ENCODE results near the gene GADD45B. TPM values are rescaled to one million over a fixed set of nuclear protein-coding genes. Genes with fewer than 3 reads are reported as not detected.
"Not testable (repeated sequence)": the region's sequence is repeated elsewhere in the genome, so short reads cannot be mapped to it uniquely, and the experiment has no call there.

The GADD45B gene
- polyA plus RNA-seq, 3 donors = 67.4 to 505 (median 76.2) TPM

DNA sequence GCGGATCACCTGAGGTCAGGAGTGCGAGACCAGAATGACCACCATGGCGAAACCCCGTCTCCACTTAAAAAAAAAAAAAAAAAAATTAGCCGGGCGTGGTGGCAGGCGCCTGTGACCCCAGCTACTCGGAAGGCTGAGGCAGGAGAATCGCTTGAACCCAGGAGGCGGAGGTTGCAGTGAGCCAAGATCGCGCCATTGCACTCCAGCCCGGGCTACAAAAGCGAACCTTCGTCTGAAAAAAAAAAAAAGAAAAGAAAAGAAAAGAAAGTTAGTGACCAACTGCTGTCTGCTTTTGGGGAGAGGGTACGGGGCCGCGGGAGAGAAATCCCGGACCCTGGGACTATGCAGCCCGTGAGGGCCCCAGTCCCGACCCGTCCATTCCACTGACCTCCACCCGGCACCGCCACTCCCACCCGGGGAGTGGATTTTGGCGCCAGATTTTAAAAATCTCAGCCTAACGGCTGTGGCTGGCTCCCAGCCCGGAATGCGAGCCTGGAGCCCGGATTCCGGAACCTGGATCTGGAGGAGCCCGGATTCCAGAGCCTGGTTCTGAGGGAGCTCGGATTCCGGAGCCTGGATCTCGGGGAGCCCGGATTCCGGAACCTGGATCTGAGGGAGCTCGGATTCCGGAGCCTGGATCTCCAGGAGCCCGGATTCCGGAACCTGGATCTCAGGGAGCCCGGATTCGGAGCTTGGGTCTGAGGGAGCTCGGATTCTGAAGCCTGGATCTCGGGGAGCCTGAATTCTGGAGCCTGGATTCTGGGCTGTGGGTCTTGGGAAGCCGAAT lies 13.1 kb upstream of the GADD45B start:
- intact Hi-C loops (cut with micrococcal nuclease) = loop anchor here in 1 of 2 donors (10.0 kb wide), 1 partner anchor 282 kb away; the partner anchor contains the start of gene SLC39A3
- peaks cover 0 to 2% (median 0%) of the 10 kb centered on the region in 7 donors for H3K9me3 Mint-ChIP-seq
- Histone ChIP-seq H3K27ac (ENCODE audit: low read depth in 1 of 2, low read length in 2 of 2) (no peak overlapping the region), H4K20me1 (ENCODE audit: insufficient read depth, low read length) (no peaks in the 10 kb centered on the region), H3K4me1 (ENCODE audit: control insufficient read depth in 1 of 2, insufficient read depth in 2 of 2, low read length in 2 of 2) (peaks cover 19 to 23% of the 10 kb centered on the region in 2 donors), H3K4me3 (replicated peaks in 1 of 3; ENCODE audit: low read depth in 2 of 3, low read length in 3 of 3) (peak overlapping the region in 2 of 3 experiments; percentile 83 to 85), H2AFZ (ENCODE audit: insufficient read depth, low read depth, low read length, poor library complexity, severe bottlenecking) (peak overlapping the region; percentile 89), H3K9me3 (replicated peaks in 1 of 2; ENCODE audit: control insufficient read depth in 1 of 2, insufficient read depth in 1 of 2, low read length in 2 of 2) (no peaks in the 10 kb centered on the region), H3K27me3 (ENCODE audit: control insufficient read depth in 2 of 2, insufficient read depth in 2 of 2, low read length in 2 of 2) (no peaks in the 10 kb centered on the region), H3K9ac (ENCODE audit: insufficient read depth, low read length, poor library complexity, severe bottlenecking) (no peak overlapping the region), H3K4me2 (replicated peaks; ENCODE audit: extremely low read depth, low read length, poor library complexity, severe bottlenecking) (peak overlapping the region; percentile 83), H3K36me3 (replicated peaks in 1 of 2; ENCODE audit: control insufficient read depth in 1 of 2, insufficient read depth in 2 of 2, low read length in 2 of 2) (no peaks in the 10 kb centered on the region), H3K79me2 (ENCODE audit: insufficient read depth, low read length) (no peaks in the 10 kb centered on the region)
- H3K4me1 Mint-ChIP-seq = peaks cover 25% of the 10 kb centered on the region
- H3K27me3 Mint-ChIP-seq (ENCODE audit: low read depth in 3 of 3) = peaks cover 2 to 9% (median 2%) of the 10 kb centered on the region in 3 donors
- TF ChIP-seq, protein P1, sequence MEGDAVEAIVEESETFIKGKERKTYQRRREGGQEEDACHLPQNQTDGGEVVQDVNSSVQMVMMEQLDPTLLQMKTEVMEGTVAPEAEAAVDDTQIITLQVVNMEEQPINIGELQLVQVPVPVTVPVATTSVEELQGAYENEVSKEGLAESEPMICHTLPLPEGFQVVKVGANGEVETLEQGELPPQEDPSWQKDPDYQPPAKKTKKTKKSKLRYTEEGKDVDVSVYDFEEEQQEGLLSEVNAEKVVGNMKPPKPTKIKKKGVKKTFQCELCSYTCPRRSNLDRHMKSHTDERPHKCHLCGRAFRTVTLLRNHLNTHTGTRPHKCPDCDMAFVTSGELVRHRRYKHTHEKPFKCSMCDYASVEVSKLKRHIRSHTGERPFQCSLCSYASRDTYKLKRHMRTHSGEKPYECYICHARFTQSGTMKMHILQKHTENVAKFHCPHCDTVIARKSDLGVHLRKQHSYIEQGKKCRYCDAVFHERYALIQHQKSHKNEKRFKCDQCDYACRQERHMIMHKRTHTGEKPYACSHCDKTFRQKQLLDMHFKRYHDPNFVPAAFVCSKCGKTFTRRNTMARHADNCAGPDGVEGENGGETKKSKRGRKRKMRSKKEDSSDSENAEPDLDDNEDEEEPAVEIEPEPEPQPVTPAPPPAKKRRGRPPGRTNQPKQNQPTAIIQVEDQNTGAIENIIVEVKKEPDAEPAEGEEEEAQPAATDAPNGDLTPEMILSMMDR (IDR thresholded peaks at IDR 0.05) = no peak
- 76% methylated on average over 25 of the region's 46 CpGs for WGBS (ENCODE audit: insufficient coverage)
- H3K36me3 Mint-ChIP-seq = no peaks in the 10 kb centered on the region
- peak overlapping the region; percentile 90 to 97 for H3K4me3 Mint-ChIP-seq
- no peak overlapping the region for H3K27ac Mint-ChIP-seq
- DNase-seq = no peak

GRCh38 chr19:2463694-2464093 lies 12.2 kb upstream of the GADD45B start:
- H3K27me3 Mint-ChIP-seq (ENCODE audit: low read depth in 3 of 3); H3K27me3 ChIP-seq (ENCODE audit: control insufficient read depth in 2 of 2, insufficient read depth in 2 of 2, low read length in 2 of 2); H3K36me3 Mint-ChIP-seq; DNase-seq; H3K4me3 Mint-ChIP-seq; H3K36me3 ChIP-seq (replicated peaks in 1 of 2; ENCODE audit: control insufficient read depth in 1 of 2, insufficient read depth in 2 of 2, low read length in 2 of 2); H4K20me1 ChIP-seq (ENCODE audit: insufficient read depth, low read length); H3K4me2 ChIP-seq (replicated peaks; ENCODE audit: extremely low read depth, low read length, poor library complexity, severe bottlenecking); H2AFZ ChIP-seq (ENCODE audit: insufficient read depth, low read depth, low read length, poor library complexity, severe bottlenecking); H3K9ac ChIP-seq (ENCODE audit: insufficient read depth, low read length, poor library complexity, severe bottlenecking); H3K9me3 ChIP-seq (replicated peaks in 1 of 2; ENCODE audit: control insufficient read depth in 1 of 2, insufficient read depth in 1 of 2, low read length in 2 of 2); H3K27ac Mint-ChIP-seq; H3K9me3 Mint-ChIP-seq; H3K4me3 ChIP-seq (replicated peaks in 1 of 3; ENCODE audit: low read depth in 2 of 3, low read length in 3 of 3); H3K79me2 ChIP-seq (ENCODE audit: insufficient read depth, low read length); H3K27ac ChIP-seq (ENCODE audit: low read depth in 1 of 2, low read length in 2 of 2): not testable (repeated sequence)
- peaks cover 19 to 23% of the 10 kb centered on the region in 2 donors for H3K4me1 ChIP-seq (ENCODE audit: control insufficient read depth in 1 of 2, insufficient read depth in 2 of 2, low read length in 2 of 2)
- no CpG with 5 or more reads among the region's 5 CpGs for WGBS (ENCODE audit: insufficient coverage)
- intact Hi-C loops (cut with micrococcal nuclease) = loop anchor here in 1 of 2 donors (10.0 kb wide), 1 partner anchor 281 kb away; the partner anchor contains the start of gene SLC39A3
- peaks cover 25% of the 10 kb centered on the region for H3K4me1 Mint-ChIP-seq

All from CD14-positive monocyte (primary cell).